ENCODE data around the gene PKLR. TPM values are rescaled to one million over a fixed set of nuclear protein-coding genes. Genes with fewer than 3 reads are reported as not detected.
A peak's percentile ranks its signal among the peaks of the same experiment; 100 is the strongest.

Gene PKLR
- total RNA-seq, 4 donors from 2014 or later: 0.21 TPM; not detected in 3

DNA sequence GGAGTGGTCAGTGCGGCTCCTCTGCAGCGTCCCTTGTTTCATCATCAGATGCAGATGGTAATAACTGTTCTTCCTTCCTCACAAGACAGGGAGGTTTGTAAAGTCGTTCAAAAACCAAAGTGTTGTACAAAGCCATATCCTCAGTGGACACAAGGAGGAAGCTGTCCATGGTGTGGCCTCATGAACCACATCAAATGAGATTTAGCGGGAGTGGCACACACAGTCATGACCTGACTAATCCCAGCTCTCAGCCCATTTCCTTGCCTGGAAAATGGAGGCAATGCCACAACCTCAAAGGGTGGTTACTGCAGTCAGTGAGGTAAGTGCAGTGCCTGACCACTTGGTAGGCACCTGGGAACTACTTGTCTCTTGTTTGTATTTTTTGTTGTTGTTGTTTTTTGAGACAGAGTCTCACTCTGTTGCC lies 59.4 kb downstream of the PKLR start:
- DNase-seq: no peak
- peaks cover 0 to 3% of the 10 kb centered on the region in 2 donors for H3K4me1 ChIP-seq
- TF ChIP-seq, protein P1, sequence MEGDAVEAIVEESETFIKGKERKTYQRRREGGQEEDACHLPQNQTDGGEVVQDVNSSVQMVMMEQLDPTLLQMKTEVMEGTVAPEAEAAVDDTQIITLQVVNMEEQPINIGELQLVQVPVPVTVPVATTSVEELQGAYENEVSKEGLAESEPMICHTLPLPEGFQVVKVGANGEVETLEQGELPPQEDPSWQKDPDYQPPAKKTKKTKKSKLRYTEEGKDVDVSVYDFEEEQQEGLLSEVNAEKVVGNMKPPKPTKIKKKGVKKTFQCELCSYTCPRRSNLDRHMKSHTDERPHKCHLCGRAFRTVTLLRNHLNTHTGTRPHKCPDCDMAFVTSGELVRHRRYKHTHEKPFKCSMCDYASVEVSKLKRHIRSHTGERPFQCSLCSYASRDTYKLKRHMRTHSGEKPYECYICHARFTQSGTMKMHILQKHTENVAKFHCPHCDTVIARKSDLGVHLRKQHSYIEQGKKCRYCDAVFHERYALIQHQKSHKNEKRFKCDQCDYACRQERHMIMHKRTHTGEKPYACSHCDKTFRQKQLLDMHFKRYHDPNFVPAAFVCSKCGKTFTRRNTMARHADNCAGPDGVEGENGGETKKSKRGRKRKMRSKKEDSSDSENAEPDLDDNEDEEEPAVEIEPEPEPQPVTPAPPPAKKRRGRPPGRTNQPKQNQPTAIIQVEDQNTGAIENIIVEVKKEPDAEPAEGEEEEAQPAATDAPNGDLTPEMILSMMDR (IDR thresholded peaks at IDR 0.05): no peak
- TF ChIP-seq POLR2A (IDR thresholded peaks at IDR 0.05): no peak
- H3K9me3 ChIP-seq: no peaks in the 10 kb centered on the region
- H3K27ac ChIP-seq: peak overlapping the region; percentile 39 to 55
- peaks cover 0 to 3% of the 10 kb centered on the region in 2 donors for H3K27me3 ChIP-seq
- H3K4me3 ChIP-seq: no peak overlapping the region
- H3K36me3 ChIP-seq: no peaks in the 10 kb centered on the region
- intact Hi-C loops (cut with DNase I; ENCODE audit: low total_unique reads): no loop called here

DNA sequence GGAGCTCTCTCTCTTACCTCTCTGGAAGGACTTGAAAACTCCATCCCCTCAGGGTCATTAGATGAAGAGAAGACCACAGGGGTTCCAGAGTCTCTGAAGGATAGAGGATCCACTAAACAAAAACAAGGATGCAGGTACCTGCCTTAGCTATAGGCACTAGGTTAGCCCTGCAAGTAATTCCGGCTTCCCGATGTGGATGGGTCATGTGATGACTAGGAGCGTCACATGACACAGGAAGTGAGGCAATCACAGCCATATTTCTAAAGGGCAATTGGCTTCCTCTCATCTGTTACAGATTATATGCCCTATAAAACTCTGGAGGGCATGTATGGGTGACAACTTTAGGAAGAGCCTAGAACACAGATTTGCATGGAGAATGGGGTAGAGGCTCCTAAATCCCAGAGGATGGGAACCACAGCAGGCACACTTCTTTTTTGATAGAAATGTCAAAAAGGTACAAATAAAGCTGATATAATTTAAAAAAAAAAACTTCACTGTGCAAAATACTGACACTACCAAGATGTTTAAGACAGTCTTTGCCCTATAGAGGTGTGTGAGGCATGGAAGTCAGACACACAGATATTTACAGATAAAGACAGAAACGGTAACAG lies 60.1 kb downstream of the PKLR start:
- Histone ChIP-seq H3K27me3 (peaks cover 0 to 3% of the 10 kb centered on the region in 2 donors), H3K4me1 (peaks cover 0 to 3% of the 10 kb centered on the region in 2 donors), H3K36me3 (no peaks in the 10 kb centered on the region), H3K9me3 (no peaks in the 10 kb centered on the region), H3K4me3 (peak overlapping the region; percentile 33 to 34), H3K27ac (peak overlapping the region; percentile 39 to 55)
- TF ChIP-seq, protein P1 (IDR thresholded peaks at IDR 0.05): no peak
- no peak for TF ChIP-seq POLR2A (IDR thresholded peaks at IDR 0.05)
- intact Hi-C loops (cut with DNase I; ENCODE audit: low total_unique reads): no loop called here
- peak; percentile 57 to 80 for DNase-seq

MicroRNA genes within 50 kb of the gene (microRNA counts, 767-probe panel; counts per million panel counts)
- 0 counts per million in 2 donors for microRNA hsa-miR-555

Small RNA genes within 50 kb of the gene (microRNA-seq; reads per million reads assigned to microRNA genes)
- gene MIR555 (ENCODE audit: borderline microRNAs expressed, borderline replicate concordance): not detected

Other genes starting within 250 kb of the PKLR start
- gene EFNA4, start 237.7 kb downstream of the PKLR start, total RNA-seq: 1 to 10 TPM in 2 of 4 donors, not detected in 2; 8.0 to 8.4 TPM
- 1 to 10 TPM in 3 of 4 donors, not detected in 1; 3.2 to 7.6 (median 3.3) TPM for gene EFNA3, start 222.6 kb downstream of the PKLR start, total RNA-seq
- 10 to 100 TPM; 22.3 to 58.5 (median 36.5) TPM for gene EFNA1, start 173.6 kb downstream of the PKLR start, total RNA-seq
- 10 to 100 TPM in 3 of 4 donors, under 1 TPM in 1; 0.26 to 24.0 (median 21.8) TPM for gene SLC50A1, start 165.6 kb downstream of the PKLR start, total RNA-seq
- 10 to 100 TPM; 36.1 to 94.4 (median 85.4) TPM for gene DPM3, start 160.9 kb downstream of the PKLR start, total RNA-seq
- gene KRTCAP2, start 128.1 kb downstream of the PKLR start, total RNA-seq: 100 to 1,000 TPM in 1 of 4 donors, 10 to 100 TPM in 2, 1 to 10 TPM in 1; 1.5 to 200 (median 62.5) TPM
- gene TRIM46, start 127.6 kb downstream of the PKLR start, total RNA-seq: 1 to 10 TPM in 3 of 4 donors, under 1 TPM in 1; 0.26 to 4.6 (median 2.5) TPM
- gene THBS3, start 93.5 kb downstream of the PKLR start, total RNA-seq: 100 to 1,000 TPM in 1 of 4 donors, 10 to 100 TPM in 3; 11.8 to 101 (median 38.3) TPM
- 10 to 100 TPM in 3 of 4 donors, 1 to 10 TPM in 1; 9.7 to 62.4 (median 26.0) TPM for gene MTX1, start 92.7 kb downstream of the PKLR start, total RNA-seq
- gene ENTREP3, start 46.0 kb downstream of the PKLR start, total RNA-seq: 10 to 100 TPM in 2 of 4 donors, 1 to 10 TPM in 2; 5.3 to 28.2 (median 11.7) TPM
- 10 to 100 TPM in 3 of 4 donors, 1 to 10 TPM in 1; 10.0 to 44.4 (median 29.2) TPM for gene SCAMP3, start 39.1 kb downstream of the PKLR start, total RNA-seq
- 10 to 100 TPM; 25.4 to 75.3 (median 39.3) TPM for gene CLK2, start 27.9 kb downstream of the PKLR start, total RNA-seq
- 1 to 10 TPM in 2 of 4 donors, not detected in 2; 4.2 to 5.5 TPM for gene HCN3, start 24.0 kb downstream of the PKLR start, total RNA-seq
- 100 to 1,000 TPM in 2 of 4 donors, 10 to 100 TPM in 2; 23.8 to 113 (median 99.6) TPM for gene FDPS, start 7.4 kb upstream of the PKLR start, total RNA-seq
- gene RUSC1, start 19.5 kb upstream of the PKLR start, total RNA-seq: 10 to 100 TPM; 13.8 to 49.1 (median 35.9) TPM